Germinal center (tissue), 1 donor: ENCODE data around the gene SETDB1.

Source experiments
- DNase-seq: peaks from one replicate; pipeline ENCODE4 v3.0.0; 2012; ENCODE audit warnings: mixed read lengths, low spot score

Gene SETDB1

DNA sequence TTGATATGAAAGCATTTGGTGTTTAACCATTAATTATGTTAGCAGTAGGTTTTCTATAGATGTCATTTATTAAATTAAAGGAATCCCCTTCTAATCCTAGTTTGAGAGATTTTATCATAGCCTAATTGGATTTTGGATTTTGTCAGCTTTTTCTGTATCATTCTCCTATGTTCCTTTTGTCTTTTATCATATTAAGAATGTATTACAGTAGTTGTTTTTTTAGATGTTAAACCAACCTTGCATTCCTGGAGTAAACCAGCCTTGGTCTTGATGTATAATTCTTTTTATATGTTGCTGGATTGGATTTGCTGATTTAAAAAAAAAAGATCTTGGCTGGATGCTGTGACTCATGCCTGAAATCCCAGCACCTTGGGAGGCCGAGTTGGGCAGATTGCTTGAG is 5.6 kb downstream of the SETDB1 start:
- DNase-seq: no peak

DNA sequence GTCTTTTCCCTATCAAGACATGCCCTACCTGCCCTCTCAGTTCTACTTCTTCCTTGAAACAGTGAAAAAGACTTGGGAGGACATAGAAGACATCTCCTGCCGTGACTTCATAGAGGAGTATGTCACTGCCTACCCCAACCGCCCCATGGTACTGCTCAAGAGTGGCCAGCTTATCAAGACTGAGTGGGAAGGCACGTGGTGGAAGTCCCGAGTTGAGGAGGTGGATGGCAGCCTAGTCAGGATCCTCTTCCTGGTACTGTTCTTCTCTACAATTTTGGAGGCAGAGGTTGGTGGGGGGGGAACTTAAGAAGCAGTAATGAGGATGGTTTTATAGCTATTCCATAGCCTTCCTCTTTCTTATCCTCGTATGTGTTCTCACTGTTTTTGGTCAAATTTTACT is 18.7 kb downstream of the SETDB1 start:
- DNase-seq: no peak

DNA sequence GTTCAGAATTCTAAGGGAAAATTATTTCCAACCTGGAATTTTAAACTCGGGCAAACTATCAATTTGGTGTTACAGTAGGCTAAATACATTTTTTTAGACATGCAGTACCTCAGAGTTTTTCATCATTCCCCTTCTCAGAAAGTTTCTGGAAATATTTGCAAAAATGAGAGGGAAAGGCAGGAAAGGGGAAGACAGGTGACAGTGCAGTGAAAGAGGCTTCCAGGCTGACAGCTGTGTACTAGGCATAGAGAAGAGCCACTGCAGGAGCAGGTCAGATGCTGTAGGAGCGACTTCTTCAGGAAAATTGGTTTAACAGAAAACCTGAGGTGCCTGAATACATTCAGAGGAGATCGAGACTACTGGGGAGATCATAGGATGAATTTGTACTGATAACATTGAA is 28.5 kb downstream of the SETDB1 start:
- no peak for DNase-seq

DNA sequence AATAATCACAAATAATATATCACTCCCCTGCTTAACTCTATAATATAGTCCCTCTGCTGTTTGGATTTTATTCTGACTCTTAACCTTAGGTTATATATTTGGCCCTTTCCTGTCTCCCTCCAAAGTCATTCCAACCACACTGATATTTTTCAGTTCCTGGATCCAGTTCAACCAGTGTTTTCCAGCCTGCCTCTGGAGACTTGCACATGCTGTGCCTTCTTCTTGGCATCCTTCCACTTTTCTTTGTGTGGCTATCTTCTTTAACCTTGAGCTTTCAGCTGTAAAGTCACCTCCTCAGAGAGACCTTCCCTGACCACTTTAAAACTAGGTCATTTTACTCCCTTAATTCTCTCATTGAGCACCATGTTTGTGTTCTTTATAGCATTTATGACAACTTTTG is 29.1 kb downstream of the SETDB1 start:
- DNase-seq: no peak

DNA sequence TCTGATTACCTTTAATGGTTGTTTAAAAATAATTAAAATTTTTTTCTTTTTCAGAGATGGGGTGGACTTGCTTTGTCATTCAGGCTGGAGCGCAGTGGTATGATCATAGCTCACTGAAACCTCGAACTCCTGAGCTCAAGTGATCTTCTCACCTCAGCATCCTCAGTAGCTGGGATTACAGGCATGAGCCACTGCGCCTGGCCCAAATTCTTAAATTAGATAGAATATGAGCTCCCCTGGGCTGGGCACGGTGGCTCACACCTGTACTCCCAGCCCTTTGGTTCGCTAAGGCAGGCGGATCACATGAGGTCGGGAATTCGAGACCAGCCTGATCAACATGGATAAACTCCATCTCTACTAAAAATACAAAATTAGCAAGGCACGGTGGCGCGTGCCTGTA is 31.5 kb downstream of the SETDB1 start:
- no peak for DNase-seq

DNA sequence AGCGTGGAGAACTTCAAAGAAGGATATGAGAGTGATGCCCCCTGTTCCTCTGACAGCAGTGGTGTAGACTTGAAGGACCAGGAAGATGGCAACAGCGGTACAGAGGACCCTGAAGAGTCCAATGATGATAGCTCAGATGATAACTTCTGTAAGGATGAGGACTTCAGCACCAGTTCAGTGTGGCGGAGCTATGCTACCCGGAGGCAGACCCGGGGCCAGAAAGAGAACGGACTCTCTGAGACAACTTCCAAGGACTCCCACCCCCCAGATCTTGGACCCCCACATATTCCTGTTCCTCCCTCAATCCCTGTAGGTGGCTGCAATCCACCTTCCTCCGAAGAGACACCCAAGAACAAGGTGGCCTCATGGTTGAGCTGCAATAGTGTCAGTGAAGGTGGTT is 34.5 kb downstream of the SETDB1 start:
- no peak for DNase-seq

DNA sequence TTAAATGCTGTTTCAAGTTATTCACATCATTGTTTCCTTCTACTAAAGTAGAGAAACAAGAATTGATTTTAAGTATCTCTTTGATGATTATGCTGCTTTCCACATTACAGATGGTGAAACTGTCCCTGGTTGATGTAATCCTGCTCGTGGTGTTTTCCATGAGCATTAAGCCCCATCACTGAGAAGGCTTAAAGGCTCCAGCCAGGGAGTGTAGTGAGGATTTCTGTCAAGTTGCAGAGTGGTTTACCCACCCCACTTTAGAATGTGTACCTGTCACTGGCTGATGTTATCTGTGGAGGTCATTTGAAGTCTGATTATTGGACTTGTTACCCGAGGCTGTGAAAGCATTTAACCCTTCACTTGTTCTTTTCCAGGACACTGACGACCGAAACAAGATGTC is 35.6 kb downstream of the SETDB1 start:
- DNase-seq: no peak

DNA sequence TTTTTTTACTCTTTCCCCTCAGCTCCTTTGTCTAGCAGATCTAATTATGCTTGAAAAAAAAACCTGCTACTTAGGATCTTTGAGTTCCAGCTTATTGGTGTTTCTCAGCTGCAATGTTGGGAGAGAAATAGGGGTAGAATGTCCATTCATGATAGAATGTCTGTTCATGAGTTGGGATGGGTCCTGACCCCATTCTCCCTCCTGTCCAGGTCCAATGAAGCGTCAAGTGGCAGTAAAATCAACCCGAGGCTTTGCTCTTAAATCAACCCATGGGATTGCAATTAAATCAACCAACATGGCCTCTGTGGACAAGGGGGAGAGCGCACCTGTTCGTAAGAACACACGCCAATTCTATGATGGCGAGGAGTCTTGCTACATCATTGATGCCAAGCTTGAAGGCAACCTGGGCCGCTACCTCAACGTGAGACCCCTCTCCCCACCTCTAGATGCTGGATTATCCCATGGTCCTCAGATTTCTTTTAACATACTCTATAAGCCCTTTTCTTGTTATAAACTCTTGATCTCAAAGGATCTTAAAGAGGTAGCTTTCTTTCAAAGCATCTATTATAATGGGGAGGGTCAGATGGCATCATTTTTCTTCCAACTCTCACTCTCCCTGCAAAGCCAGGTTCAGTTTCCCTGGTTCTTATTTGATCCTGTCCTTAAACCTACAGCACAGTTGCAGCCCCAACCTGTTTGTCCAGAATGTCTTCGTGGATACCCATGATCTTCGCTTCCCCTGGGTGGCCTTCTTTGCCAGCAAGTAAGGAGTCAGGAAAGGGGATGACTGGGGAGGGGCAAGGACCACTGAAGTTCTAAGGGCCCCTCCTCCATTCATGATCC is 37.4 kb downstream of the SETDB1 start:
- no peak for DNase-seq

DNA sequence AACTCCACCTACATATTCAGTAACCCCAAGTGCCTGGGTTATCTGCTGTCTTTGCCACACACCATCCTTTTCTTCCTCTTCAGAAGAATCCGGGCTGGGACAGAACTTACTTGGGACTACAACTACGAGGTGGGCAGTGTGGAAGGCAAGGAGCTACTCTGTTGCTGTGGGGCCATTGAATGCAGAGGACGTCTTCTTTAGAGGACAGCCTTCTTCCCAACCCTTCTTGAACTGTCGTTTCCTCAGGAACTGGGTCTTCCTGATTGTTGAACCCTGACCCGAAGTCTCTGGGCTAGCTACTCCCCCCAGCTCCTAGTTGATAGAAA is 38.0 kb downstream of the SETDB1 start:
- no peak for DNase-seq

DNA sequence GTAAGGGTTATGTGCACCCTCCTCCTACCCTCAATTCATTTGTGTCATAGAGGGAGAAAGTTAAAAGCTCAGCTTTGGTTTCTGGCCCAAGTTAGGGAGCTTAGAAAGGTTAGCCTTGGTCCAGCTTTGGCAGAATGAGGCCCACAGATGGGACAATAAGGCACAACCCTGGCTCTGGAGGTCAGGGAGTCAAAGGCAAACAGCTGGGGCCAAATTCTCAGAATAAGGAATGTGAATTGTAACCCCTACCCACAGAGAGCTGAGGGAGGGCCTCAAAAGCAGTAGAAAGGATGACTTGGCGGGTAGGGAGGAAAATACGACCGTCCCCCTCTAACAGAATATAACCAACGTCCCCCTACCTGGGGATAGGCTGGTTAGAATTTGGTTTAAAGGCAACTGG is 39.4 kb downstream of the SETDB1 start:
- DNase-seq: no peak

DNA sequence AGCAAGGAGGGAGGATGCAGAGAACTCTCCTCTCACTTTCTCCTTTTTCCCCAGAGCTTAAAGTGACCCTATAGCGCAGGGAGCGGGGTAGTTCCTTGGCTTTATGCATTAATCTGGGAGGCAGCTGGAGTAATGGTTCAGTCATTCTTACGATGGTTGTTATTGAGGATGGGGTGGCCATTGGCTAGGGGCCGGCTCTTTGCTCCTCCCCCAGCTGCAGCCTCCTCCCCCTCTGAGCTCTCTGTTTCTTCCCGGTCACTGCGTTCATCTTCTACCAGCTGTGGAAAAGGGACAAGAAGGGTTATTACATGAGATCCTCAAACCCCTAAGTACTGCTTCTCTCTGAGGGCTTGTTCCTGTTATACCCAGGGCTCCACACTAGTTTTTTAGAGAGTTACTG is 39.8 kb downstream of the SETDB1 start:
- no peak for DNase-seq

DNA sequence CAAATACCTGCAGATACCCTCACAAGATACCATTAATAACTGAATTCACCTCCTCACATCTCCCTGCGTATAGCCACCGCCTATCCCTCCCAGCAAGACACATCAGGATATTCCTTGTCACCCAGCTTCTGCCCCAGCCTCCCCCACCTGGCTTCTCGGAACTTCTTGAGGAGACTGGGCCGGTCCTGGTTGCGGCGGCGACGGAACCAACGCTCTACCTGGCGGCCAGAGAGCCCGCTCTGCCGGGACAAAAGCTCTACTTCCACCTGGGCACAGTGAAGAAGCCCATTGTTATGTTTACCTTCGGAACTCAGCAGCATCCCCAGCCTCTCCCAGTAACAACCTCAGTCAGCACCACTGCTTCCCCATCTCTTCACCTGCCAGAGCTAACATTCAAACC is 41.8 kb downstream of the SETDB1 start:
- no peak for DNase-seq

DNA sequence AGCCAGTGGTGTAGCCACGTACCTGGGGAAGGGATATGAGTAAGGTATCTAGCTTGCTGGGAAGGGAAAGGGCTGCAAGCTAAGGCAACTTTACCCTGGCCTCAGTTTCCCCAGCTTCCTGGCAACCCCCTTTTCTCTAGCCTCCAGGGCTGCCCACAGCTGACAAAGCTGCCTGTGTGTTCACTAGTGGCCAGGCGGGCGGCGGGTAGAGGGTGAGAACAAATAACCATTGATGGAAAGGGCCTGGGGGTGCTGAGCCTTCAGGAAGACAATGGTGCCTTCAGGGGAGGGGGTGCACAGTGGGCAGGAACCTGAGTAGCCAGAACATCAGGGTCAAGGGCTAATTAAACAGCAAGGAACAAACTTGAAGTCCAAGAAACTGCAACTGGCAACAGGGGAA is 42.3 kb downstream of the SETDB1 start:
- DNase-seq: no peak

DNA sequence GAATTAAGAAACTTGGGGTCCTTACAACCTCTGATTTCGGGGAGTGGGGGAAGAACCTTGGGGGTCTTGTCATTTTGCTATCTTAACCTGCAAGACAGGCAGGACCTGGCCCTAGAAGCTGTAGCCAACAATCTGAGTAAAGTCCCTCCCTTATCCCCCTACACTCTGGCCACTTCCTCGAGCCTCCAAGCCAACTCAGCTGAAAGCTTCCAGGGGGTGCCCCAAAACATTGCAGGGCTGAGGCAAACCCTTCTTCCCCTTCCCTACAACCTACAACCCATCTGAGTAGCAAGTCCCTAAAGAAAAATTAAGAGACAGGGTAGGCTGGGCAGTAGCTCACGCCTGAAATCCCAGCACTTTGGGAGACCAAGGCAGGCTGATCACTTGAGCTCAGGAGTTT is 43.5 kb downstream of the SETDB1 start:
- DNase-seq: no peak

DNA sequence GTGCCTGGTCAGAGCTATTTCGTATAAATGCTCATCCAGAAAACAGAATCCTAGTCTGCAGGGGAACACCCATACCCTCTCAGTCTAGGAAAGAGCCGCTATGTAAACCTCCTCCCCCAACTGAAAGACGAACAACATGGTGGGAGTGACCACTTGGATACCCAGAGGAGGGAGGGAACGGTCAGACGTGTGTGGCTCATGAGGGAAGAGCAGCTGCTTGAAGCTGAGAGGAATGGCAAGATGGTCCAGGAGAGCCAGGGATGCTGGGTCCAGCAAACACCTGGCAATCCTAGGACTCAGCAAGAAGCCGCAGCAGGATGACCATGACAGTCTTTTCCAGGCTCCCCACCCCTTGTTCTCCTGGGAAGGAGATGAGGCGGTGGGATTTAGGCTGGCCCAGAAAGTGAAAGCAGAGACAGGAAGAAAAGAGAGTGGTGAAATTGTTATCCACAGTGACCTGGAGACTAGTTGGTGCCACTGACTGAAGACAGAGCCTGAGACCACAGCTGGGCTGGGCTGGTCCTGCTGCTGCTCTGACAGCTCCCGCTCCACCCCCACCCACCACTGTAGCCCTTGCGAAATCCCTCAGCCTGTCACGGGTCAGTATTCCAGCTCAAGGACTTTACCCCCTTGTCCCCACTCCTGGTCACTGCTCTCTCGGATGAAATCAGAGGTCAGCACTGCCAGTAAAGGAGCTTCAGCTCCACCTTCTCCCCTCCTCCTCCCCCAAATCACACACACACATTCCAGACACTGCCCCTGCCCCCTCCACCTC is 44.8 kb downstream of the SETDB1 start:
- no peak for DNase-seq

DNA sequence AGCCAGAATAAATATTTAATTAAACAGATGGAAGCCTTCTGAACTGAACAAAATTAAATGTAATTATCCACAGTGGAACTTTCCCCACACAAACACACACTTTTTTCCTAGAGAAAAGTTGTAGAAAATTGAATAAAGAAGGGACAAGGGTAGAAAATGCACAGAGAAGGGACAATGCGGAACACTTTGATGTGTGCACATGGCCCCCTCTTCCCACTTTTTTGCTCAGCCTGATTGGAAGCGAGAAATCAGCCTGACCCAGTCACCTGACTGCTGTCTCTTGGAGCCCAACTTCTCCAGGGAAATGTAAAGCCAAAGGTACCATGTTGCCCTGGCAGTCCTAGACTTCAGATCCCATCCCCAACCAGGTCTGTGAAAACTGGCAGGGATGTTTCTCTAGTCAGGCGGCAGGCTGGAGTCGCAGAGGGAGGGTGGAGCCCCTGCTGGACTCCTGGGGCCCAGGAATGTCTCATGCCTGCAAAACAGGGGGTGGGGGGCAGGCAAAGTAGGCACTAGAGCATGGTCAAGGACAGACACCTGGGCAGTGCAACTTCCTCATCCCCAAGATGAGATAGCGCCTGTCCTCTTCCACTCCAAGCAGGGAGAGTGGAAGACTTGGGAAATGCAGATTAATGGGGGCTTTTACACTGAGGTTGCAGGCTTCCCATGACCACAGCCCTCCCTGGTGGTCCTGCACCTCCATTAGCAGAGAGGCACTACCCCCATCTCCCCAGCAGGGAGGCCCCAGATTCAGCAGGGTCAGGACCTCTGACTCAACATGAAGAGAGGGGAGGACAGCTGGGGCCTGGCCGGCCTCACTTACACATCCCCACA is 45.6 kb downstream of the SETDB1 start:
- DNase-seq: no peak

DNA sequence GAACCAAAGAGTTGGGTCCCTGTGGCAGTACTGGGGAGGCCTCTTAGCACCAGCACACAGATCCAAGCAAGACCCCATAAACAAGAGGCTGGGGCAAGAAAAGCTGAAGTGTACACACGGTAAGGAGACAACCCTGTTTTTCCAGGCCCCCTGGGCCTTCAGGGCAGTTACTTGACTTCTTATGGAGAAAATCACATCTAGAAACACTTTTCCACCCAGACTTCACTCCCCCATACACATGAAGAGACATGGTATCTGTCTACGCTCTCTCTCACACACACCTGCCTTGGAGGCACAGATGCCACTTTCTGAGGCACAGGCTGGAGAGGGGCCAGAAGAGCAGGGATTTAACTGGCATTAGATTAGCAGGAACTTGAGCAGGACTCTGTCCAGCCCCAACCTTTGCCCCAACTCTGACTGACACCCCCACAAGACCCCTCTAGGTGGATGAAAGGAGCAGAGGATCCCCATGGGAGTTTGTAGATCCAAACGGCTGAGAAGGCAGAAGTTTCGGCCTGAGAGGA is 46.3 kb downstream of the SETDB1 start:
- DNase-seq: no peak

DNA sequence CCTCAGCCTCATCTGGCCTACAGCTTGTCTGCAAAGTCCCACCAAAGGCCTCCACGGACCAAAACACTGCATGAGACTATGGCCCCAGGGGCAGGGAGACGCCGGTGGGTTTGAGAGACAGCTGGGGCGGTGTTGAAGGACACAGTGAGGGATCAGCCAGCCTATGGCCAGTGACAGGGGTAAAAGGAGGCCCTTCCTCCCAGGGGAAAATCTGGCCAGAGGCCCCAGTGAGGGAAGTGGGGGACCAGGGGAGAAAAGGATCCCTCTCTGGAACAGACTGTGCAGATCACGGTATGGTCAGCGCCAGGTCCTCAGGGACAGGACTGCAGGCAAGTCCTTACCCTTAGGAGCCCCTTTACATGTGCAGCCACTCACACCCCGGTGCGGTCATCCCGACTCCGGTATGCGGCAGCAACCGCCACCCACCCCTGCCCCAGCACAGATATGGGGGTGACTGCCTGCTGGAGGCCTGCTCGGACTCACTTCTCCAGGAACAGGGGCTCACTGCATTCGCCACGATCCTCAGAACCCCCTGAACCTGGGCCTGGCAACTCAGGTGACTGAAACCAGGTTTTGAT is 47.2 kb downstream of the SETDB1 start:
- no peak for DNase-seq

DNA sequence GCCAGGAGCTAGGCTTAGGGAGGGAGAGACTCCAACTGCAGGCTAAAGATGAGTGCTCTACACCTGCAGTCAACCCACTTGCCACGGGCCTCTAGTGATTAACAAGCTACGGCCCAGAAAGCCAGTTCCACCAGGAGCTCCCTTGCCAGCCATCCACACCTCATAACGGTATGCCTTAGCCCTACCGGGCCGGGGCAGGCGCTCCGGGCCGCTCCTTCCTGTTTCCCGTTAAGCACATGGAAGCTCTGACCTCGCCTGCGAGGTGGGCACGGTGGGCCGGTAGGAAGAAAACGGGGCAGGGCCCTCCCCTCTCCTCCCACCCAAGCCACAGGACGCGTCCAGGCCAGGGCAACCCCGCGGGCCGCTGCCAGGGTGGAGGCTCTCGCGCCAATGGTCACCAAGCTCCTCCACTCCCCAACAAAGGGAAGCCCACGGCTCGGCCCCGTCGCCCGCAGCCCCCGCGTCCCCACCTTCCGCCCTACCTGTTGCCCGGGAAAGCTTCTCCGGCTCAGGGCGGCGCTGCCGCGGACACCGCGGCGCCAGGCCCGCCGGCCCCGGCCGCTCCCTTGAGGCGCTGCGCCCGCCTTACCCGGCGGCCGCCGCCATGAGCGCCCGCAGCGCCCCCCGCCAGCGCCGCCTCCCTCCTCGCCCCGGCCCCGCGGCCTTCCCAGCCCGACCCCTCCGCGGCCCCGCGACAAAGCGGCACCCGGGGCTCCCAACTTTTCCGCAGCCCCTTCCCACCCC is 47.8 kb downstream of the SETDB1 start:
- DNase-seq: peak; percentile 50

DNA sequence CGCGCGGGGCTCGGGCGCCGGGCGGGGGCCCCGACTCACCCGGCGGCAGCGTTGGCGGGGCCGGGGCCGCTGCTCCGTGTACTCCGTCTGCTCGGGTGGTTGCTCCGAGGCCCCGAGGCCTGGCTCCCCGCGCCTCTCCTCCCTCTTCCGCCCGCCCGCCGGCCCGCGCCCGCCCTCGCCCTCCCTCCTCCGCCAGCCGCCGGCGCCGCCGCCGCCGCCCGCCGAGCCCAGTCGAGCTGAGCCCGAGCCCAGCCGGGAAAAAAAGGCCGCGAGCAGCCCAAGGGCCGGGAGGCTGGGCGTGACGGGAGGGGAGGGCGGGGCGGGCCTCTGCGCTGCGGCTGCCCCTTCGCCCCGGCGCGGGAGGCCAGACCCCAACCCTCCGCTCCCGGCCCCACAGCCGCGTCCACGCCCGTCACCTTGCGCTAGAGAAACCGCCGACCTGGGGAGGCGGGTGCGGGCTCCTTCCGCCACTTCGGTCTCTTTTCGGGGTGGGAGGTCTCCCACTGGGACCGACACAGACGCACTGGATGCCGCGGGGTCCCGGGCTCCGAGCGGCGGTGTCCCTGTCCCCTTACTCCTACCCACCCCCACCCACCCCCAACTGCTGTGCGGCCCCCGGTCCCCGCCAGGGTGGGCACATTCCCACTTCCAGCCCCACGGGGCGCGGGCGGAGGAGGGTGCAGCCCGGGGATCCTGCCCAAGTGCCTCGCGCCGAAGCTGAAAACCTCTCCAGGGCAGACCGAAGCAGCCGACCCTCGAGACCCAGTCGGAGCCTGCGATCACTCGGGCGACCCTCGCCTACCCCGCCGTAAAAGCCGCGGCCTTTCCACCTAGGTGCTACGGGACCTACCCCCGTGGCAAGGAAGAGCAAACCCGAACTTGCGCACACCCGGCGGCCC is 48.7 kb downstream of the SETDB1 start, which contains the start of gene CERS2:
CERS2 (minus strand) TSS at position 256 of the 899 bp plus-strand sequence. CDS start 5,745 bp downstream, outside the sequence.
- peak; percentile 85 for DNase-seq
